HG03196 (cell line): ENCODE results near the gene MORF4L2.

ENCODE experiments used
- ATAC-seq: cut with Tn5 transposase; IDR thresholded peaks from one replicate; pipeline ENCODE4 v1.9.1; 2021; ENCODE audit not compliant: unreplicated experiment

The MORF4L2 gene

DNA sequence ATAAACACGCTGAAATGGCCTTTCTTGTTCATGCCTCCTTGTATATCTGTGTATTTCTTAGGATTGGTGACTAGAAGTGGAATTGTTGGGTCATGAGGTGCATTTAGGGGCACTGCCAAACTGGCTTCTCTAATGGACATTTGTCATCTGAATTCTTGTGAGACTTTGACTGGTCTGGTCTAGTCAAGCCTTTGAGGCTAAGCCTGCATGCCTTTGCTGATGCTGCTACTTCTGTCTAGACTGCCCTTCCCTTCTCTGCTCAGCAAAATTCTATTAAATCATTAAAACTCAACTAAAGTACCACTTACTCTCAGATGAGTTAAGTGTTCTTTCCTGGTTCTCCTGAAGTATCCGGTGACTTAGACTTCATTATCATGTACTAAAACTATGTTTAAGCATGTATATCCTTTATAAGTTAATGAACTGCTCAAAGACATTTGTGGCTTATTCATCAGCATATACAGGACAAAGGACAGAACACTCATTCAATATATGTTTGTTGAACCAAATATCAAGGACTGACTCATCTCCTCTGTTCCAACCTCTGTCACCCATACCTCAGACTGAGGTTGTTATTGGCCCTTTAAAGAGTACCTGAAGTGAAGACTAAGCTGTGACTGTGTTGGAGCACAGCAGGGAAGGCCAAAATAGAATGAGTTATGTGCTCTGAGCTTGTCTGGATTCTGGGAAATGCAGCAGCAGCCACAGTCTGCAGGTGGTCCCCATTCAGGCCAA, 48.7 kb downstream of the MORF4L2 start:
- no peak for ATAC-seq

DNA sequence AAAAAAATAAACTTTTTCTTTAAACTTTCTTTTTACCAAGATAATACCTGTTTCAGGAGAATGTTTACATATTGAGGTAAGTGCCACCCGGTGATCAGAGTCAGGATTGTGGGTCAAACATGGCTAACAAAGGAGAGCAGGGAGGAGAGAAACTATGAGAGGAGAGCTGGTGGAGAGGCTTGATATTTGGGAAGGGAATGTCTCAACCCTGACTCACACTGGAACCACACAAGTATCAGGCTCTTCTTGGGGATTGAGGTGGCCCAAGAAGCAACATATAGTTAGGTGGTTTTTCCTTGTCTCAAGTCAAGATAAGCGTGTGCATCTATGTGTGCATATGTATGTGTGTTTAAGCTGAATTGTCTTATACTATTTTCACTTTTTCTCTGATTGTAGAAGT, 51.1 kb downstream of the MORF4L2 start:
- no peak for ATAC-seq

- ATAC-seq, result no peak
Observed at GRCh38 chrX:103631145-103631544, 55.4 kb downstream of the MORF4L2 start.

- no peak for ATAC-seq
Observed at GRCh38 chrX:103630171-103630511, 56.4 kb downstream of the MORF4L2 start.

GRCh38 chrX:103629318-103630170, 57.0 kb downstream of the MORF4L2 start:
- ATAC-seq, result peak; percentile 50

GRCh38 chrX:103628386-103629317, 57.8 kb downstream of the MORF4L2 start, which contains the start of gene TCEAL1:
Gene TCEAL1, plus strand, starts transcription at chrX:103628975. Its CDS starts 942 bp downstream, at chrX:103629917.
- ATAC-seq, result peak; percentile 45

- ATAC-seq, result no peak
Observed at GRCh38 chrX:103626855-103627254, 59.6 kb downstream of the MORF4L2 start.
